GM19025 (cell line): ENCODE data around the gene RAET1G.
"Not testable (repeated sequence)": the region's sequence is repeated elsewhere in the genome, so short reads cannot be mapped to it uniquely, and the experiment has no call there.

Experiments used
- ATAC-seq: cut with Tn5 transposase; IDR thresholded peaks from one replicate; pipeline ENCODE4 v1.9.1; 2021; ENCODE audit warnings: mild to moderate bottlenecking, low read depth, moderate library complexity; ENCODE audit not compliant: unreplicated experiment

RAET1G gene

DNA sequence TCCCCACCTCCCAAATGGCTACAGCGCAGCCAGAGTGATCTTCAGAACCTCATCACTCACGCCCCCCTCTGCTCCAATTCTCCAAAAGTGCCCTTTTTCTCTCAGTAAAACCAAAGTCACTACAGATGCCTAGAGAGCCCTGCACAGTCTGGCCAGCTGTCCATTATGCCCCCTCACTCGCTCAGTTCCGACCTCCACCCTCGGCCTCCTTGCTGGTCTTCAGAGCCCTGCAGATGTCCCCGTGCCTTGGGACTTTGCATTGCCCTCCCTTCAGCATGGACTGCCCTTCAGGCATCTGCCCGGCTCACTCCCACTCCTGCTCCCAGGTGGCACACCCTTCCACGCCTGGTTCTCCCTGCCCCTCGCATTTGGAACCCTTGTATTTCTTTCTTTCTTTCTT is 24.0 kb downstream of the RAET1G start:
- ATAC-seq, result no peak

DNA sequence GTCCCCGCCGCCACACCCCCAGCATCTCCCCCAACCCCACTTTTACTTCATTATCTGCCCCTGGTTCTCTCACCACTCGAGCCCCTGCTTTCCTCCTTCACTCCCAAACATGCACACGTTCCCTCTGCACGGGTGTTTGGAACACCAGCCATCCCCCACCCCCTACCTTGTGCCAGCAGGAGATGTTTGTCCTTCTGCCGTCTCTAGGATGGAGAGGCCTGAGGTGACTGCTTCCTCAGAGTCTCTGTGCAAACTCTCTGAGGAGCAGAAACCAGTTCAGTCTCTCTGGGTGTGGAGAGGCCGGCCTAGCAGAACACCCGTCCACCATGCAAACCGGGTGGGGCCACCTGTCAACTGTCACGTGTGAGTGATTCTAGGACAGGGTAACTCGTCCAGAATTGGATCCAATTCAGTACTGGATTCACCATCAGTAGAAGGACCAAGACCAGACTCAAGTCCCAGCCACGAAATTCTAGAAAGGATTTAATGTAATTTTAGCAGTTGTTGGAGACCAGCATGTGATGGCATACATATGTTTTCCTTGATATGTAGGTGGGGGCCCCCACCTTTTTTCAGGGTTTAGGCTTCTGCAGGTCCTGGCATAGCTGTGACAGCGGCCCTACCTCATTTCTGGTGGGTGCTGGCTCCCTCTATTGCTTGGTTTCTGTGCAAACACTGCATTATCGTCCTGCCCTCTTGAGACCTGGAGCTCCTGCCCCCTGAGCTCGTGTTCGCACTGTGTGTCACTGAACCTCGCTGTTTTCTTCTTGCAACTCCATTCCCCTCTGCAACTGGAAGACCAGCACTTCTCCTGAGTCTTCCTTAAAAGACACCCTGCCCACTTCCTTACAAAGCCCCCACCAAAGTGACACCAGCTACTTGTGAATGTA is 24.8 kb downstream of the RAET1G start, which contains the start of gene RAET1E:
TSS of gene RAET1E (minus strand) at position 259 of the 890 bp plus-strand sequence. CDS start 7,212 bp downstream, outside the sequence.
- ATAC-seq, result no peak

DNA sequence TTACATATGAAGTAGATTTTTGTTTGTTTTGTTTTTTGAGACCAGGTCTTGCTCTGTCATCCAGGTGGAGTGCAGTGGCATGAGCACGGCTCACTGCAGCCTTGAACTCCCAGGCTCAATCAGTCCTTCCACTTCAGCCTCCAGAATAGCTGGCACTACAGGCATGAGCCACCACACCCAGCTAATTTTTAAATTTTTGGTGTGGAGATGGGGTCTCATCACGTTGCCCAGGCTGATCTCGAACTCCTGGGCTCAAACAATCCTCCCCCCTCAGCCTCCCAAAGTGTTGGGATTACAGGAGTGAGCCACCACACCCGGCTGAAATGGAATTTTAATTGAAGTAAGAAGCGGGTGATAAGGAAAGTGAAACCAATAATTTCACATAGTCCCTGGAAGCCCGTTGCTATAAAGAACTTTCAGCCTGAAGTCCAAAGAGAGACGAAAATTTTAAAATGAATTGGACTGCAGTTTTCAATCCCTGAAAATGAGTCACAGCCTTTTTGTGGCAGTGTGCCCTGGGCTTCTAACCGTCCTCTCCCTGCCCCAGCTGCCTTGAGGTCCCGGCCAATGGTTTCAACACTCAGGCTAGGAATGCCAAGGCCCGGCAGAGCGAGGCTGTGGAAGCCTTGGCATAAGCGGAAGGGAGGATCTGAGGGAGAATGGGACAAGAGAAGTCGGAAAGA is 25.8 kb downstream of the RAET1G start:
- ATAC-seq, result no peak

DNA sequence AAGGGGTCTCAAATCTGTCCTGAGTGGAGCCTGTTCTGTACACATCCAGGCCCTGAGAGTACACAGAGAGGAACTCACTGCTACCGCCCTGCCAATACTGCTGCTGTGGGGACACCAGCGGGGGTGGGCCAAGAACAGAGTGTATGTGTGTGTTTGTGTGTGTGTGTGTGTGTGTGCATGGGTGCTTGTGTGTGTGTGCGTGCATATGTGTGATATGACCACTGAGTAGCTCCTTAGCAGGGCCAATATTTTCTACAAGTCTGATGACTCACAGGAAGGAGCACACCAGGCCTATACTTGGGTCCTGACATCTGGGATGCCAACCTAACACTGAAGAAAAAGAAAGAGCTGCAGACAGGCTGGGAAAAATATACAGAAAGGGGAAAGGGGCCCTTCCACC is 26.4 kb downstream of the RAET1G start:
- no peak for ATAC-seq

DNA sequence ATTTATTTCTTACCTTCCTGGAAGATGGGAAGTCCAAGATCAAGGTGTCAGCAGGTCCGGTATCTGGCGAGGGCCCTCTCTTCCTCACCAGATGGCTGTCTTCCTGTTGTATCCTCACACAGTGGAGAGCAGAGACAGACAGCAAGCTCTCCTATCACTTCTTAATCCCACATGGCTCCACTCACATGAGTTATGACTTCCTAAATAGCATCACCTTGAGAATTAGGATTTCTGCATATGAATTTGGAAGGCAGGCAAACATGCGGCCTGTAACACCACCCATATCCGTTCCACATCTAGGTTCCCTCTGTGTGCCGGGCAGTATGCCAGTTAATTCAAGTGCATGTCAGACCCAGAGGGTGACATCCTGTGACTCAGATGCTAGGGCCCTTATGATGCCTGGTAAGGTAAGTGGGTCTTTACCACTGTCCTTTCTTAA is 27.1 kb downstream of the RAET1G start:
- no peak for ATAC-seq

DNA sequence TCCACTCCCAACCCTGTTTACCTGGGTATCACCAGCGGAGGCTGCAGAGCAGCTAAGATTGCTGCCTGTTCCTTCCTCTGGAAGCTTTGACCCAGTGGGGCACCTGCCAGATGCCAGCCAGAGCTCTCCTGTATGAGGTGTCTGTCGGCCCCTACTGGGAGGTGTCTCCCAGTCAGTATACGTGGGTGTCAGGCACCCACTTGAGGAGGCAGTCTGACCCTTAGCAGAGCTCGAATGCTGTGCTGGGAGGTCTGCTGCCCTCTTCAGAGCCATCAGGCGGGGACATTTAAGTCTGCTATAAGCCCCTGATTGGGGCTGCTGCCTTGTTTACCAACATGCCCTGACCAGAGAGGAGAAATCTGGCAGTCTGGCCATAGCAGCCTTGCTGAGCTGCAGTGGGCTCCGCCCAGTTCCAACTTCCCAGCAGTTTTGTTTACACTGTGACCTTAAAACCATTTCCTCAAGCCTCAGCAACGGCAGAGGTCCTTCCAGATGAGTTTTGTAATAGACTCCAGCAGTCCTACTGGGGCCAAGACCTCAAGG is 27.8 kb downstream of the RAET1G start:
- no peak for ATAC-seq

GRCh38 chr6:149891864-149892263 is 31.1 kb downstream of the RAET1G start:
- not testable (repeated sequence) for ATAC-seq

DNA sequence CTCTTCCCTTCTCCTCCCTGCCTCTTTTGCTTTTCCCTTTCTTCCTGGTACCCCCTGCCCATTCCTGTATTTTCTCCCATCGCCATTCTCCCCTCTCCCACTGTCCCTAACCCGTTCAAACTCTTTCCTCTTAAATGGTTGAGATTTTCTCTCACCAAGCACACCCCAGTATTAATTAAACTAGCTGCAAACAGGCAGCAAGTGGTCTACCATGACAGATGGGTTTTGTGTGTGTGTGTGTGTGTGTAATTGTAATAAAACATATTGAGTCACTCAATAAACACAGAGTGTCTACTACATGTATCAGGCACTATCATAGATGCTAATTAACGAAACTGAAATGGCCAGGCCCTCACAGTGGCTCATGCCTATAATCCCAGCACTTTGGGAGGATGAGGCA is 31.7 kb downstream of the RAET1G start:
- ATAC-seq, result no peak

DNA sequence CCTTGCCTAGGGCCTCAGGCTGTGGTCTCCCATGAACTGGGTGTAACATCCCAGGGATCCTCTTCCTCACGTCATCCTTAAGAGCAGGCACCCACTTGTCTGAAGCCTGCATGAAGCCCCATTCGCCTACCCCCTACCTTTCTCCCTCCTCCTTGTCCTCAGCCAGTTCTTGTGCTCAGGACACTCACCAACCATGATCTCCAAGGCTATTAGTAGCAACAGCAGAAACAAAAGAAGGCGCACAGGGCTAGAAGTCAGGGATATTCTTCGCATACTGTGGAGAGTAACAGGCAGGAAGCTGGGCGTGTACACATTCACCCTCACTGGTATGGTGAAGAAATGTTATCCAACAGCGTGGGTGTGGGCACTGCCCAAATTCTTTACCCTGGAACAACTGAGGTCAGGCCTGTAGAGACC is 32.3 kb downstream of the RAET1G start:
- ATAC-seq, result no peak

GRCh38 chr6:149889326-149889725 is 33.6 kb downstream of the RAET1G start:
- ATAC-seq, result no peak

DNA sequence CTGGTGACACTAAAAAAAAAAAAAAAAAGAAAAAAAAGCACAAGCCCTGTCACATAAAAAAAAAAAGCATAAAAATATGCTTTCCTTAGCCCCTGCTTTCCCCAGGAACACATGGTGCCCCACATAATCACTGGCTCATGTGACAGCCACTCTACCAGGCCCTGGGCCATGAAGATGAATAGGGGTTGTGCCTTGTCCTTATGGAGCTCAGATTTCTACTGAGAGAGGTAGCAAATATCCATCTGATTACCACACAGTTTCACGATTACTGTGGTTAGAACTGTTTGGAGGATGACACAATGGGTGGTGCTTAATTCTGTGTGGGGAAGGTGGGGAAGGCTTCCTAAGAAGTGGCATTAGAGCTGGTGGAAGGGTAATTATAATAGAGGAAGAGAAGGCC is 34.3 kb downstream of the RAET1G start:
- ATAC-seq, result no peak

GRCh38 chr6:149888093-149888492 is 34.8 kb downstream of the RAET1G start:
- no peak for ATAC-seq

DNA sequence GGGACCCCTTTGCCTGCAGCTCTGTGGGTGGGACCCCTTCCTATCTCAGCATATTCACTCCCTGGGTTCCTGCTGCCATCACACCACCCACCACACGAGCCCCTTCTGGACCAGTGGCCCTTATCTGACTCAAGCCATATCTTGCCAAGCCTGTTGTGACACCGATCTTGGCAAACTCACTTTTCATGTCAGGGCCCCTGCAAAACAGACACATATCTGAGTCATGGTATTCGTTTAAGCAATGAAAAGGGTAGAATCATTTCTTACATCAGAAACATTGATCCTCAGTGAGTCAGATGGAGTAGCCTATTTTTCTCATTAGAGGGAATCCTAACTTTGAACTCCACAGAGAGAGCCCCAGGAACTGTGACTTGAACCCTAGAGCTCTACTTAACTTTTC is 35.6 kb downstream of the RAET1G start:
- ATAC-seq, result no peak

- no peak for ATAC-seq
Observed at GRCh38 chr6:149885888-149886287, 37.0 kb downstream of the RAET1G start.

- ATAC-seq, result no peak
Observed at GRCh38 chr6:149884617-149885016, 38.3 kb downstream of the RAET1G start.

DNA sequence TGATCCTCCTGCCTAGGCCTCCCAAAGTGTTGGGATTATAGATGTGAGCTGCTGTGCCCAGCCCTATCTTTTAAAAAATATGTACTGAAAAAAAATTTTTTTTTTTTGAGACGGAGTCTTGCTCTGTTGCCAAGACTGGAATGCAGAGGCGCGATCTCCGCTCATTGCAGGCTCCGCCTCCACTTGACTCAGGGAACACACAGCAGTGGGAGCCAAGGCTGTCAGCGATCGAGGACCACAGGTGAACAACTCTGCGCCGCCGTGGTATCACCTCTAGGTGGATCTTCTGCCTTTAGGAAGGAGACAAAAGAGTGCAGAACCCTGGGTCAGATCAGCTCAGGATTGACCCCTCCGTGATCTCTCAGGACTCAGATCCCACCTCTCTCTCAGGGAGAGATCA is 38.7 kb downstream of the RAET1G start:
- ATAC-seq, result no peak

DNA sequence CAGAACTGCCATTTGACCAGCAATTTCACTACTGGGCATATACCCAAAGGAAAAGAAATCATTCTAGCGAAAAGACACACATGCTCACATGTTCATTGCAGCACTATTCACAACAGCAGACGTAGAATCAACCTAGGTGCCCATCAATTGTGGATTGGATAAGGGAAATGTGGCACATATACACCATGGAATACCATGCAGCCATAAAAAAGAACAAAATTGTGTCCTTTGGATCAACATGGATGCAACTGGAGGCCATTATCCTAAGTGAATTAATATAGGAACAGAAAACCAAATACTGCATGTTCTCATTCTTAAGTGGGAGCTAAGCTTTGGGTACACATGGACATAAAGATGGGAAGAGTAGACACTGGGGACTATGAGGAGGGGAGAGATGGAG is 41.1 kb downstream of the RAET1G start:
- no peak for ATAC-seq

- ATAC-seq, result no peak
Observed at GRCh38 chr6:149881066-149881766, 41.7 kb downstream of the RAET1G start.

- no peak for ATAC-seq
Observed at GRCh38 chr6:149877659-149878058, 45.3 kb downstream of the RAET1G start.

- ATAC-seq, result no peak
Observed at GRCh38 chr6:149876241-149876933, 46.5 kb downstream of the RAET1G start.
